ENCODE results near the gene GMEB2.

DNA sequence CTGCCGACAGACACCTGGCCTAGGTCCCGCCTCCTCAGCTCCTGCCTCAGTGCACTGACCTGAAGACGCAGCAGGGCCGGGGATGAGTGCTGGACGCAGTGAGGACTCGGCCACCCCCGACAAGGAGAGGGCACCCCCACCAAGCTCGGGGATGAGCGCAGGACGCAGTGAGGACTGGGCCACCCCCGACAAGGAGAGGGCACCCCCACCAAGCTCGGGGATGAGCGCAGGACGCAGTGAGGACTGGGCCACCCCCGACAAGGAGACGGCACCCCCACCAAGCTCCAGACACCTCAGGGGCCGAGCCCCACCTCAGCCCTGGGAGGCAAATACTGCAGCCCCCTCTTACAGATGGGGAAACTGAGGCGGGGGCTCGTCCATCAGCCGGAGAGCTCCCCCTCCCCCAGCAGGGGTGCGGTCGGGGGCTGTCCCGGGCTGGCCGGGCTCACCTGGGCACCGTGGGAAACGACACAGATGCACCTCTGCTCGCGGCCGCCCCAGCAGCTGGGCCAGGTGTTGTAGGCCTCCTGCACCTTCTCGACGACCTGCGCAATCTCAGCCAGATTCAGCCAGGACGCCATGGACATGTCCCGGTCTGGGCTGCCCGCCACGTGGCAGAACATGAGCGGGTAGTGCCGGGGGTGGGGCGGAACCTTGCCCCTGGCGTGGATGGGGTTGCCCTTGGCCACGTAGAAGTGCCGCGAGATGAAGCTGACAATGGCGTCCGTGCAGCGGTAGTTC is 60.3 kb downstream of the GMEB2 start:
- no peak for TF ChIP-seq POLR2AphosphoS5 (IDR thresholded peaks at IDR 0.05; ENCODE audit: borderline replicate concordance, low read depth, low read length)
- no peak for TF ChIP-seq EZH2 (IDR thresholded peaks at IDR 0.05)
- TF ChIP-seq FOXP2 (optimal IDR thresholded peaks at IDR 0.05; ENCODE audit: control extremely low read depth, extremely low read length, insufficient read depth): no peak

Data from SK-N-MC (cell line).